T-helper 2 cell (primary cell): ENCODE measurements around the gene STIMATE.
A peak's percentile ranks its signal among the peaks of the same experiment; 100 is the strongest.

Source experiments
- DNase-seq, 5 experiments: peaks; one replicate each; pipeline versions ENCODE4 v3.0.0 to v3.0.0-alpha.2; 2012 to 2022

Gene STIMATE

GRCh38 chr3:52839892-52840545 is 57.3 kb downstream of the STIMATE start:
- DNase-seq, result no peak

DNA sequence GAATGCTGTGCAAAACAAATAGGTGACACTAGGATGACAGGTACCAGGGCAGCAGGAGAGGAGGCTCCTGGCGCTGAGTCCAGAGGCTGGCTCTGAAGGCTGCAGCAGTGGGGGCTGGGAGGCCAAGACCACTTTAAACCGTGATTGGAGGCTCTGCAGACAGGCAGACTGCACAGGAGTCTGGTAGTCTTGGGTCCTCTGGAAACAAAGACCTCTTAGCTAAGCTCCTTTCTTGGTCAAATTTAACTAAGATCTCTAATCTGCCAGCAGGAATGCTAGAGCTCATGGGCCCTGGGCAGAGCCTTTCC is 58.1 kb downstream of the STIMATE start:
- no peak for DNase-seq

DNA sequence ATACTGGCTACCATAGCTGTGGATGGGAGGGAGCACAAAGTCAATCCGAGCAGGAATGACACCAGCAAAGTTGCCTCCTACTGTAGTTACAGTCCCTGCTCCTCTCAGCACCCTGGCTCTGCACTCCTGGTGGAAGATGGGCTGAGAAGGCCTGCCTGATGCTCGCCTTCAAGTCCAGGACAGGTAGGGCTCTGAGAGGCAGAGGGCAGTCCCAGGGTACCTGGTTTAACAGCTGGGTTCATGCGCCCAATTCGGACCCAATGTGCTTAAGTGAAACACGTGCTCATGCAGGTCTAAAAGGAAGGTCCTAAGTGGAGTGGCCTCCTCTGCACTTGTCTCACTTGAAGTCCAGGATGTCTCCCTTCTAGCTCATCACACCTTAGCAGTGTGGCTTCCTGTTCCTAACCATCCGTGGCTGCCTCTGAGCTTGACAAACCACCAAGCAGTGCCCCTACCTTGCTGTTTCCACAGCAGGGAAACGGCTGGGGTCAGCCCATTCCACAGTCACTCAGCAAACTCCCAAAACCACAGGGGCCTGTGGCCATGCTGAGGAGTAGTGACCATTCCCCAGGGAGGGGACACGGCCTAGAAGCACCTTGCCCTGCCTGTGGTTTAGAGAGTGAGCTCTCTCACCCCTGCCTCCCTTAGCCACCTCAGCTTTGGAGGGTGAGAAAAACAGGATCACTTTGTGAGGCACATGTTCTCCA is 58.6 kb downstream of the STIMATE start:
- peak in 2 of 5 experiments; percentile 9 to 76 for DNase-seq

GRCh38 chr3:52836986-52837385 is 60.4 kb downstream of the STIMATE start:
- DNase-seq, result no peak

DNA sequence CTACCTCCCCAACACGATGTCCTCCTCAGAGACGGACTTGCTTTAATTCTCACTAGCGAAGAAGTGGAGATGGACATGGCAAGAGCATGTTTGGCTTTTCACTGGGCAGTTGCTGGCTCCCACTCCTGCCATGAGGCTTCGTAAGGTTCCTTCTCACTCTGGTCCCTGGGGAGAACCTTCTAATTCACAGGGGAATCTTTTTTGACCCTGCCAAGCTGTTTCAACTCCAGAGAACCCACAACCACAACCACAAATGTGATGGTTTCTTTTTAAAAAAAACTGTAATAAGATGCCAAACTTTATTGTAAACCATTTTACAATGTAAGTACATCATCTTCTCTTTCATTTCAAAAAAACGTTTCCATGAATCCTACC is 60.9 kb downstream of the STIMATE start:
- DNase-seq, result no peak

- DNase-seq, result no peak
Measured at GRCh38 chr3:52835766-52836470, 61.4 kb downstream of the STIMATE start.

GRCh38 chr3:52834871-52835501 is 62.4 kb downstream of the STIMATE start, which contains the start of gene MUSTN1:
MUSTN1 (minus strand) TSS chr3:52835019; CDS start chr3:52834948, 71 bp downstream.
- DNase-seq, result no peak

DNA sequence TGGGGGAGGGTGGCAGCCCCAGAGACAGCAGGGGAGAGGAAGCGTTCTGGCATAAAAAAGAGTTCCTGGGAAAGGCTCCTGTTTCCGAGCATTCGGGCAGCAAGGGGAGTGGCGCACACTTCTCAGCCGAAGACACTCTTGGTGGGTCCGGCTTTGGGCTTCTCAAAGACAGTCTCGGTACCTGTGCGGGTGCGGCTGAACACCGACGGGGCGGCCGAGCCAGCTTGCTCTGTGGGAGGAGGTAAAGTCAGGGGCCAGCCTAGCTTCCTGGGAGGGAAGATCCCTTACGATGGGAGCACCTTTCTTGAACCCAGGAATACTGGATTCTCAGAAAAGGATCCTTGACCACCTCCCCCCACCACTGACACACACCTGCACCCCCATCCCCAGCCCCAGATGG is 64.1 kb downstream of the STIMATE start:
- DNase-seq, result no peak

DNA sequence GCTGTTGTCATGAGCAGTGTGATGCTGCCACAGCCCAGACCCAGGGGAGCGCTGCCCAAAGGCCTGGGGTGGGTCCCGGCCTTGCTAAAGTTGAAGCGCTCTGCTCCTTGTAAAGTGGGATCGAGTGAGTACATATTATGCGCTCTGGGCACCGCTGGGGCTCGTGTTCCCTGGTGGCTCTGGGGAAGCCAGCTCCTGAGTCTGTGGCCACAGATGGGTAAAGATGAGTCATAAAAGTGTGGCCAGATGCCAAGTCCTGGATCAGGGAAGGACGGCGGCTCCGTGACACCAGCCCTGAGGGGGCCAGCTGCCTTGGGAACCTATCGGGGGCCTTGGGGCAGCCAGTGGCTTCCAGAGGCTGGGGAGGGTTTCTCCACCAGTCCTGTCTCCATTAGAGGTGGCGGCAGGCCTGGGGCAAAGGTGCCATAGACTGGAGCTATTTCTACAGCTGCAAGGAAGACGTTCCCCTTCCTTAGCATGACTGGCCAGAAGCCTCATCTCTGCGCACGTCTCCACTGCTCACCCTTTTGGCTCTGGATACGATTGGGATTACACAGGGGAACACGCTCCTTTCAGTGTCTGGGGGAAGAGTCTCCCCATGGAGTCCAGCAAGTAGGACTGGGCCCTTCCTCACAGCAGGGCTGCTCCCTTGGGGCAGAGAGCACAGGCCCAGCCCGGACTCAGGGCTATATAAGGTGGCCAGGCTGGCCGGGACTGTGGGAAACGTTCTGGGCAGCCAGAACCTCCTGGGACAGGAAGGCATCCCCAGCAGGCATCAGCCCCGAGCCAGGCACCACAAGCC is 65.6 kb downstream of the STIMATE start:
- no peak for DNase-seq

DNA sequence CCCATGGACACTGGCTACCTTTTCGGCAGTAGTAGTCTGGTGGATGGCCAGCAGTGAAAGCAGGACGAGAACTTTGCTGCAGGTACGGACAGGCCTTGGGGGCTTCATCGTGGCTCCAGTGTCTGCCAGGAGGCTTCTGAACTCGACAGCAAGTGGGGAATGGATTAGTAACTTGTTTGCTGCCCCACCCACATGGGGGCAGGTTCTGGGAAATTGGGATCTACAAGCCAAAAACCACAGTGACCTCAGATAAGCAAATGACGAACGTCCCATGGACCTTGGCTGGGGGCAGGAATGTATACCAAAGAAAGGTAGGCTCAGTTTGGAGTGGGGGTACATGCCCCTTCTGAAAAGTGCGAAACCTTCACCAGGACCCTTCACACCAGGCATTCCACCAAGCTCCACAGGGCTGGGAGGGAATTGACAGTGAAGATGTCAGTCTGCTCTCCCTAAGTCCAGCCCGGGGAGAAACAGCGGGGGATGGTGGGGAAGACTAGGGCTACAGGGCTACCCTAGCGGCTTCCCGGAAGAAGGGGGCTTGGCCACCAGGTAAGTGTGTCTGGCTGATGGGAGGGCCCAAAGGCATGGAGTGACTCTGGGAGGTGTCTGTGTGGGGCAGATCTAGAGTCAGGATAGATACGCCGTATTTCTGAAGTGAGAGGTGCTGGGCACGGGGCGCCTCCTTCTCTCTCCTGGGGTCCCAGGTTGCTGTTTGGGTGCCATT is 66.7 kb downstream of the STIMATE start, which contains the start of gene ITIH4:
Gene ITIH4 (minus strand): TSS at position 138 of the 724 bp plus-strand sequence. CDS start 30 bp downstream, at position 108.
- no peak for DNase-seq

- no peak for DNase-seq
Measured at GRCh38 chr3:52829906-52830463, 67.4 kb downstream of the STIMATE start.

DNA sequence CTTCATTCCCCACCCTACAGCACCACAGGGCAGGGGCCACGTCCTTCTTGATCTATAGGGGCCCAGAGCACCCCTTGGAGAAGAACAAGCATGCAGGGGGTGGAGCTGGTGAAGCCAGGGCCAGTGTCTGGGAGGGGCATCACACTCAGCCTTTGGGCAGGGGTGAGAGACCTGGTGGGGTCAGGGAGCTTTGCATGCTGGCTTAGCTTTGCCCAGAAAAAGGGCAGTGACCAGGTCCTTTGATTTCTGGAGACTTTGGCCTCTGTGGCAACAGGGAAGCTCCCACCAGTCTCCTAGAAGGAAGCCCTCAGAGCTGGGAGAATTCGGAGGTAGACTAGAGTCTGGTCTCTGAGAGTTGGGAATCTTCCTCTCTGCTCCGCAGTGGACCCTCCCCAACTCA is 67.9 kb downstream of the STIMATE start:
- no peak for DNase-seq

DNA sequence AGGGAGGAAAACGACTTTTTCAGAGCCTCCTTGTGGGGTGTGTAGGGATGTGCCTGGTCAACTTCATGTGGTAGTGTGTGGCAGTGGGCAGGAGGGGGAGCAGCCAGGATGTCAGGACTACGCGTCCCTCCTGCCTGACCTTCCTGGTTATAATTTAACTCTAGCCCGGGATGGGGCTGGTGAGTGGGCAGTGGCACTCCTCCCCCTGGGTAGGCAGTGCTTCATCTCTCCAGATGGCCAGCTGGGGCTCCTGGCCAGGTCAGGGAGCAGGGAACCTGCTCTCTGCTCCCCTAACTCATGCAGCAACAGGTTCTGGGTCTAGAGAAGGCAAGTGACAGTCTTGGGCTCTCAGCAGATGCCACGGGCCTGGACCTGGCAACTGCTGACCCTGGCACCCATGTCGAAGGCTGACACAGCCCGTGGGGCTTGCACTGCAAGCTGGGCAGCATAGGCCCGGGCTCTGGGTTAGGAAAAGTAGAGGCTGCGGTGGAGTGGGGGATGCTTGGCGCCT is 69.4 kb downstream of the STIMATE start:
- no peak for DNase-seq

GRCh38 chr3:52827441-52827840 is 69.9 kb downstream of the STIMATE start:
- no peak for DNase-seq

- DNase-seq, result no peak
Measured at GRCh38 chr3:52824037-52824436, 73.3 kb downstream of the STIMATE start.

- no peak for DNase-seq
Measured at GRCh38 chr3:52822363-52822762, 75.0 kb downstream of the STIMATE start.

DNA sequence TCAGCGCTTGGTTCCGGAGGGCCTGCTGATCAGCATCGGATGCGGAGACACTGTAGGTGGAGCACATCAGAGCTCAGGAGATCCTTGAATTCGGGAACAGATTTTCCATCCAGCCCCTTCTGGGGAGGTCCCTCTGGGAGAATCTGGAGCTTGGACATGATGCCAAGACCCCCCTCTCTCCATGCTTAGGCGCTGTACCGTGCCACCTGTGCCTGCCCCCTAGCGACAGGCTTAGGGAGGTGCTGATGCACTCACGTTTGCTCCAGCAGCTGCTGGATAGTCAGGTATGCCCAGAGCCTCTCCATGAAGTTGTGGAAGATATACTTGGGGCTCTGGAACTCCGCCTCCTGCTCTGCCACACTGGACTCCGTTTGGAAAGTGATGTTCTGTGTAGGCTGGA is 76.6 kb downstream of the STIMATE start:
- DNase-seq, result peak in 1 of 5 experiments; percentile 45

GRCh38 chr3:52819936-52820335 is 77.4 kb downstream of the STIMATE start:
- no peak for DNase-seq

DNA sequence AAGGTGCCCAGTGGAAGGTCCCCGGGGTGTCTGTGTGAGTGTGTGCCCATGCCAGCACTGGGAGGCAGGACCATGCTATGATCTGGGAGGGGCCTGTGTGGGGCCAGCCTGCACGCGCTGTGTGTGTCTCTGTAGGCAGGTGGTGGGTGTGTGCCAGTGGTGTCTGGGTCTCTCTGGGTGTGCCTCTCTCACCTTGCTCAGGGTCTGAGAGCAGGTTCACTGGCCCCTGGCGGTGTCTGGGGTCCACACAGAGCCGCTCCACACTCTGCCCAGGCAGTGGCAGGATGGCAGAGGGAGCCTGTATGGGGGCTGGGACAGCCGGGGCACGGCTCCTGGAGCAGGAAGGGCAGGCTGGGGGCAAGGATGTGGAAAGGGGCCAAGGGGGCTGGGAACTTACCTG is 79.5 kb downstream of the STIMATE start:
- no peak for DNase-seq

GRCh38 chr3:52817221-52817620 is 80.1 kb downstream of the STIMATE start:
- no peak for DNase-seq

- no peak for DNase-seq
Measured at GRCh38 chr3:52816654-52817053, 80.7 kb downstream of the STIMATE start.
